ENCODE results near the gene BCDIN3D. TPM values are rescaled to one million over a fixed set of nuclear protein-coding genes. Genes with fewer than 3 reads are reported as not detected.
"Not testable (repeated sequence)": the region's sequence is repeated elsewhere in the genome, so short reads cannot be mapped to it uniquely, and the experiment has no call there.

The BCDIN3D gene
- total RNA-seq, 1 donor from 2014 or later, result 3.8 TPM

DNA sequence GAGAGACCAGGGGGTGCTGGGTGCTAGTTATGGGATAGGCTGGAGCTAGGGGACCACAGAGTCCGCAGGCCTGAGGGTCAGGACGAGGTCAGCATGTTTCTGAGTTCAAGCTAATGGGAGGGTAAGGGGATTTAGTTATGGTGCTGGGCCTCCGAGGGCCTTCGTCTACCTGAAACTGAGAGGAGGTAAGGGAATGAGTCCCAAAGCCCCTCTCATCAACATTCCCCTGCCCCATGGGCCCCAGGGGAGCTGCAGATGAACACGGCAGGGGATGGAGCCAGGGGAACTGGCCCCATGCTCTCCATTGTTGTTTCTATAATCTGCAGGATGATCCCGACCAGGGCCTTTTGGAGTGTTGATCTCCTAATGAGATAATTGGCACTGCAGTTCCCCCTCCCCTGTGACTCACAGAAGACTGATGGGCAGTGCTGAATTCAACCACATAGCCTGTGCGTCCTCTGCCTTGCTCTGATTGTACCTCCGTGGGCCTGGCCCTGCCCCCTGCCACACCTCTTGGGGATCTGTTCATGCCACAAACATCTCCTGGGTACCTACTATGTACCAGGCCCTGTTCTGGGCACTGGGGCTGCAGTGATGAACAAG is 39.4 kb upstream of the BCDIN3D start:
- Histone ChIP-seq H3K4me3 (peak overlapping the region; percentile 22), H2AFZ (replicated peaks) (peak overlapping the region; percentile 23), H3K27me3 (no peaks in the 10 kb centered on the region), H3K36me3 (no peaks in the 10 kb centered on the region), H3K27ac (no peak overlapping the region), H3K4me2 (peak overlapping the region; percentile 72), H3K79me2 (ENCODE audit: low read depth) (no peaks in the 10 kb centered on the region), H3K4me1 (peaks cover 44% of the 10 kb centered on the region), H3K9me3 (ENCODE audit: low read depth) (no peaks in the 10 kb centered on the region), H3K9ac (no peak overlapping the region), H4K20me1 (ENCODE audit: low read depth) (no peaks in the 10 kb centered on the region), H3F3A (ENCODE audit: low read depth) (peaks cover 69% of the 10 kb centered on the region)
- TF ChIP-seq, protein P1, sequence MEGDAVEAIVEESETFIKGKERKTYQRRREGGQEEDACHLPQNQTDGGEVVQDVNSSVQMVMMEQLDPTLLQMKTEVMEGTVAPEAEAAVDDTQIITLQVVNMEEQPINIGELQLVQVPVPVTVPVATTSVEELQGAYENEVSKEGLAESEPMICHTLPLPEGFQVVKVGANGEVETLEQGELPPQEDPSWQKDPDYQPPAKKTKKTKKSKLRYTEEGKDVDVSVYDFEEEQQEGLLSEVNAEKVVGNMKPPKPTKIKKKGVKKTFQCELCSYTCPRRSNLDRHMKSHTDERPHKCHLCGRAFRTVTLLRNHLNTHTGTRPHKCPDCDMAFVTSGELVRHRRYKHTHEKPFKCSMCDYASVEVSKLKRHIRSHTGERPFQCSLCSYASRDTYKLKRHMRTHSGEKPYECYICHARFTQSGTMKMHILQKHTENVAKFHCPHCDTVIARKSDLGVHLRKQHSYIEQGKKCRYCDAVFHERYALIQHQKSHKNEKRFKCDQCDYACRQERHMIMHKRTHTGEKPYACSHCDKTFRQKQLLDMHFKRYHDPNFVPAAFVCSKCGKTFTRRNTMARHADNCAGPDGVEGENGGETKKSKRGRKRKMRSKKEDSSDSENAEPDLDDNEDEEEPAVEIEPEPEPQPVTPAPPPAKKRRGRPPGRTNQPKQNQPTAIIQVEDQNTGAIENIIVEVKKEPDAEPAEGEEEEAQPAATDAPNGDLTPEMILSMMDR (IDR thresholded peaks at IDR 0.05), result no peak
- no peak for TF ChIP-seq EZH2 (IDR thresholded peaks at IDR 0.05)
- peak; percentile 93 for TF ChIP-seq EZH2phosphoT487 (IDR thresholded peaks at IDR 0.05)
- Mint-ChIP-seq H3K9me3 (peaks cover 24% of the 10 kb centered on the region), H3K4me1 (peaks cover 49% of the 10 kb centered on the region), H3K27me3 (ENCODE audit: insufficient read depth, low read depth) (peaks cover 42% of the 10 kb centered on the region), H3K27ac (peak overlapping the region; percentile 51), H3K36me3 (no peaks in the 10 kb centered on the region), H3K4me3 (no peak overlapping the region)
- DNase-seq (ENCODE audit: low spot score), result peak; percentile 87

DNA sequence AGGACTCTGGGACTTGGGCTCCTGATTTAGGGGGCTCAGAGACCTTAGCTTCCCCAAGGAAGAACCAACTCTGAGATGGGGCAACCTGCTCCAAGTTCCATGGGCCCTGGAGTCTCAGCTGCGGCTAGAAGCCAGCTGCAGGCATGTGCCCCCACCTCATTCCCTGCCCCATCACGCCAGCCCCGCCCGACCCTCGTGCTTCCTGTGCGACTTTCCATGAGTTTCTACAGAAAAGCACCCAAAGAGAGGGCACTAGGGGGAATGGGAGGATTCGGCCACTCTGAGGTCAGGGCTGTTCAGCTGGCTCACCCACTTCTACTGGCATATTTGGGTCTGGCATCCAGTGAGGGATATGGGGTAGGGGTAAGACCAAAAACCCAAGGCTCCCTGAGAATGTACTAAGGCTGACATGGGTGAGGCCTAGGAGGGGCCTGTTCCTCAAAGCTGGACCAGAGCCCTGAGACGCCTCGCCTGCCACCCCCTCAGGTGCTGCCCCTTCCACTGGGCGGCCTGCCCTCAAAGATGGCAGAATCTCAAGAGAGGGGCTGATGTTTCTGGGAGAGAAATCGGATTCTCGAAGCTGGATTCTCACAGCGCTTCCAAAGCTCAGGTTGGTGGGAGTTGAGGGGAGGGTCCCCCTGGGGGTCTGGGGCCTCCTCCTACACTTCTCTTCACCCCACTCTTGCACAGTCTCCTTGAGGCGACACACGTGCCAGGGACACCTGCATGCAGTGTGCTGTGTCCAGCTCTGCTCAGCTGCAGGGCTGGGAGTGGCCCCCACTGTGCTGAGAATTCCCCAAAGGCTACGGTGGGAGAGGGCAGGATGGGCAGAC is 38.7 kb upstream of the BCDIN3D start:
- H3K4me1 Mint-ChIP-seq, result peaks cover 43% of the 10 kb centered on the region
- no peaks in the 10 kb centered on the region for H3K36me3 Mint-ChIP-seq
- Histone ChIP-seq H3K79me2 (ENCODE audit: low read depth) (no peaks in the 10 kb centered on the region), H3K9ac (no peak overlapping the region), H3K36me3 (no peaks in the 10 kb centered on the region), H3K4me2 (peak overlapping the region; percentile 72), H2AFZ (replicated peaks) (no peak overlapping the region), H3K4me1 (peaks cover 44% of the 10 kb centered on the region), H3K4me3 (peak overlapping the region; percentile 13), H3K27ac (no peak overlapping the region), H3K9me3 (ENCODE audit: low read depth) (no peaks in the 10 kb centered on the region), H3K27me3 (no peaks in the 10 kb centered on the region), H3F3A (ENCODE audit: low read depth) (peaks cover 69% of the 10 kb centered on the region), H4K20me1 (ENCODE audit: low read depth) (no peaks in the 10 kb centered on the region)
- H3K27me3 Mint-ChIP-seq (ENCODE audit: insufficient read depth, low read depth), result peaks cover 39% of the 10 kb centered on the region
- DNase-seq (ENCODE audit: low spot score), result no peak
- H3K9me3 Mint-ChIP-seq, result peaks cover 24% of the 10 kb centered on the region
- peak overlapping the region; percentile 51 for H3K27ac Mint-ChIP-seq
- H3K4me3 Mint-ChIP-seq, result no peak overlapping the region
- no peak for TF ChIP-seq EZH2 (IDR thresholded peaks at IDR 0.05)
- no peak for TF ChIP-seq EZH2phosphoT487 (IDR thresholded peaks at IDR 0.05)
- TF ChIP-seq, protein P1 (IDR thresholded peaks at IDR 0.05), result no peak

DNA sequence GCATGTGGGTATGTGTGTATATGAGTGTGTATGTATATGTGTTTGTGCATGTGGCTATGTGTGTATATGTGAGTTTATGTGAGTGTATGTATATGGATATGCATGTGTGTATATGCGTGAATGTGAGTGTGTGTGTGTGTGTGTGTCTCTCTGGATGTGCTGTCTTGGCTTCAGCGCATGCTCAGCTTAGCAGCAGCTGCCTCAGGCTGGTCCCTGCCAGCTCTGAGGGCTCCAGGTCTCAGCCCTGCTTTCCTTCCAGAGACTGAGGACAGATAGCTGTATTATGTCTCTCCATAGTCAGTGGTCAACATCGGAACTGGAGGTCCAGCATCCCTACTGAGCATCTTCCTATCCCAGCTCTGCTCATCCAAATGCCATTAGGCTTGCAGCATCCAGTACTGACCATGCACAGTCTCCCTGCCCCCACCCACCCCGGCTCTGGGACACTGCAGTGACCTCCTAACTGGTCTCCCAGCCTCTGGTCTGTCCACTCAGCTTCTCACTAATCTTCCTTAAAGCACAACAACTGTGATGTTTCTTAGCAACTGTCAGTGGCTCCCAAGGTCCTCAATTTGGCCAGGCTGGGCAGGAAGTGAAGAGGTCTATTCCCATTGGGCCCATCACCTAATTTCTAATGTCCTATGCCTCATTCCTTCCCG is 38.0 kb upstream of the BCDIN3D start:
- DNase-seq (ENCODE audit: low spot score), result no peak
- no peak overlapping the region for H2AFZ ChIP-seq (replicated peaks)
- H3K9me3 Mint-ChIP-seq, result peaks cover 24% of the 10 kb centered on the region

DNA sequence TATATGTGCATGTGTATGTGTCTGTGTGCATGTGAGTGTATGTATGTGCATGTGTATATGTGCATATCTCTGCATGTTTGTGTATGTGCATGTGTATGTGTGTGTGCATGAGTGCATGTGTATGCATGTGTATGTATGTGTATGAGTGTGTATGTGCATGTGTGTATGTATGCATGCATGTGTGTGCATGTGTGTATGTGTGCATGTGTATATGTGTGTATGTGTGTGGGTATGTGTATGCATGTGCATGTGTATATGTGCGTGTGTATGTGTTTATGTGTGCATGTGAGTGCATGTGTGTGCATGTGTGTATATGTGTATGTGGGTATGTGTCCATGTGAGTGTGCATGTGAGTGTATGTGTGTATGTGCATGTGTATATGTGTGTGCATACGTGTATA is 36.2 kb upstream of the BCDIN3D start:
- peaks cover 24% of the 10 kb centered on the region for H3K9me3 Mint-ChIP-seq
- H3K4me3 ChIP-seq; DNase-seq (ENCODE audit: low spot score); H3K27me3 ChIP-seq; H3K36me3 Mint-ChIP-seq; H4K20me1 ChIP-seq (ENCODE audit: low read depth); H3K4me2 ChIP-seq; H3K36me3 ChIP-seq; H2AFZ ChIP-seq (replicated peaks); H3K79me2 ChIP-seq (ENCODE audit: low read depth); H3K27ac ChIP-seq; H3K27ac Mint-ChIP-seq; H3K9ac ChIP-seq; H3K9me3 ChIP-seq (ENCODE audit: low read depth): not testable (repeated sequence)
- peak overlapping the region; percentile 44 for H3K4me3 Mint-ChIP-seq
- H3K4me1 ChIP-seq, result peaks cover 27% of the 10 kb centered on the region
- peaks cover 25% of the 10 kb centered on the region for H3K4me1 Mint-ChIP-seq
- H3F3A ChIP-seq (ENCODE audit: low read depth), result peaks cover 68% of the 10 kb centered on the region
- peaks cover 34% of the 10 kb centered on the region for H3K27me3 Mint-ChIP-seq (ENCODE audit: insufficient read depth, low read depth)

More for the DNA sequence above, 38.0 kb upstream of the BCDIN3D start:
- H3K79me2 ChIP-seq (ENCODE audit: low read depth), result no peaks in the 10 kb centered on the region
- Mint-ChIP-seq H3K36me3 (no peaks in the 10 kb centered on the region), H3K4me3 (peak overlapping the region; percentile 46), H3K27me3 (ENCODE audit: insufficient read depth, low read depth) (peaks cover 39% of the 10 kb centered on the region), H3K4me1 (peaks cover 39% of the 10 kb centered on the region), H3K27ac (peak overlapping the region; percentile 4)
- no peaks in the 10 kb centered on the region for H3K9me3 ChIP-seq (ENCODE audit: low read depth)
- TF ChIP-seq, protein P1 (IDR thresholded peaks at IDR 0.05), result no peak
- no peak for TF ChIP-seq EZH2 (IDR thresholded peaks at IDR 0.05)
- no peak for TF ChIP-seq EZH2phosphoT487 (IDR thresholded peaks at IDR 0.05)
- H3K36me3 ChIP-seq, result no peaks in the 10 kb centered on the region
- no peak overlapping the region for H3K27ac ChIP-seq
- peak overlapping the region; percentile 72 for H3K4me2 ChIP-seq
- H3K4me3 ChIP-seq, result no peak overlapping the region
- H3K27me3 ChIP-seq, result no peaks in the 10 kb centered on the region
- peaks cover 69% of the 10 kb centered on the region for H3F3A ChIP-seq (ENCODE audit: low read depth)
- no peak overlapping the region for H3K9ac ChIP-seq
- H3K4me1 ChIP-seq, result peaks cover 44% of the 10 kb centered on the region
- H4K20me1 ChIP-seq (ENCODE audit: low read depth), result no peaks in the 10 kb centered on the region
